ENCODE measurements around the gene RUFY3. TPM values are rescaled to one million over a fixed set of nuclear protein-coding genes. Genes with fewer than 3 reads are reported as not detected.
A peak's percentile ranks its signal among the peaks of the same experiment; 100 is the strongest.

Gene RUFY3
- total and polyA plus RNA-seq, 2 experiments from 2014 or later = 18.3 to 29.2 TPM

- Mint-ChIP-seq H3K27me3 (ENCODE audit: insufficient read depth, low read depth, poor library complexity) (no peaks in the 10 kb centered on the region), H3K4me1 (no peaks in the 10 kb centered on the region), H3K9me3 (no peaks in the 10 kb centered on the region), H3K27ac (no peak overlapping the region), H3K4me3 (no peak overlapping the region), H3K36me3 (ENCODE audit: low read depth) (no peaks in the 10 kb centered on the region)
- Histone ChIP-seq H2AFZ (peak overlapping the region; percentile 21; the same call in 1 of the 2 replicates), H3K4me1 (ENCODE audit: insufficient read depth) (no peaks in the 10 kb centered on the region), H4K20me1 (replicated peaks; ENCODE audit: insufficient read depth) (no peaks in the 10 kb centered on the region), H3K36me3 (ENCODE audit: insufficient read depth) (no peaks in the 10 kb centered on the region), H3F3A (replicated peaks; ENCODE audit: low read depth) (no peaks in the 10 kb centered on the region), H3K4me2 (no peak overlapping the region), H3K9me2 (ENCODE audit: insufficient read depth) (no peaks in the 10 kb centered on the region; the same call in 1 of the 2 replicates), H3K27me3 (ENCODE audit: insufficient read depth) (no peaks in the 10 kb centered on the region), H3K79me2 (replicated peaks; ENCODE audit: insufficient read depth) (no peaks in the 10 kb centered on the region), H3K27ac (ENCODE audit: low read depth) (no peak overlapping the region), H3K4me3 (no peak overlapping the region)
- ATAC-seq (no peak), DNase-seq (ENCODE audit: low spot score) (no peak)
- no peak for TF ChIP-seq ZNF114 (CRISPR knock-in tag; IDR thresholded peaks at IDR 0.05)
- TF ChIP-seq NANOG (IDR thresholded peaks at IDR 0.05; ENCODE audit: borderline replicate concordance) = no peak
- no peak for TF ChIP-seq POLR2AphosphoS5 (IDR thresholded peaks at IDR 0.05; ENCODE audit: low read depth)
- TF ChIP-seq ZNF331 (CRISPR knock-in tag; IDR thresholded peaks at IDR 0.05; ENCODE audit: low read depth) = no peak
- no peak for TF ChIP-seq EZH2 (IDR thresholded peaks at IDR 0.05; ENCODE audit: low read depth, unreplicated experiment)
- no peak for TF ChIP-seq CTCF (conservative IDR thresholded peaks at IDR 0.05; ENCODE audit: low read depth in 2 of 2)
- no peak for TF ChIP-seq ZNF462 (CRISPR knock-in tag; IDR thresholded peaks at IDR 0.05)
- no peak for TF ChIP-seq REST (IDR thresholded peaks at IDR 0.05; ENCODE audit: unreplicated experiment)
- TF ChIP-seq ETS1 (IDR thresholded peaks at IDR 0.05) = no peak
- TF ChIP-seq EZH2phosphoT487 (IDR thresholded peaks at IDR 0.05; ENCODE audit: unreplicated experiment) = no peak
- no peak for TF ChIP-seq STAT1 (IDR thresholded peaks at IDR 0.05; ENCODE audit: unreplicated experiment)
- no peak for TF ChIP-seq JUNB (IDR thresholded peaks at IDR 0.05; ENCODE audit: unreplicated experiment)
- TF ChIP-seq CREB1 (CRISPR knock-in tag; IDR thresholded peaks at IDR 0.05; ENCODE audit: low read depth) = no peak
Observed at GRCh38 chr4:70849291-70849690, 127.5 kb downstream of the RUFY3 start.

Measured in GM23338 (cell line).